ENCODE results near the gene AFF3. TPM values are rescaled to one million over a fixed set of nuclear protein-coding genes. Genes with fewer than 3 reads are reported as not detected.

AFF3 gene
- total and polyA plus RNA-seq, 8 donors, result 1.4 to 78.8 (median 14.7) TPM

DNA sequence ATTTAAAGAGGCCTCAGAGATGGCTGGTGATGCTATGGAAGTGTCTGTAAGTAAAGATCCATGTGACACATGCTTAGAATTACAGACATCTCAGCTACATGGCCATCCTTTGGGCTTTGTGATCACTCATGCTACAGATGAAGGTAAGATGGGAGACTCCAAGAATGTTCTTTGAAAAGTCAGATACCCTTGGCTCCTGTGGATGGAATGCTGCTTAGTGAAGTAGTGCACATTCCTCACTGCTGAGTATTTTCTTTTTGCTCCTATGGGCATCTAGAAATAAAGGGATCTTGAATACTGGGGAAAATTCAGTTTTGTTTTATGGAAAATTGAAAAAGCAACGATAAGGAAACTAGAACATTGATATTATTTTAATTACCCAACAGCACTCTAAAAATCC lies 597.3 kb downstream of the AFF3 start:
- Histone ChIP-seq H3K27me3 (no peaks in the 10 kb centered on the region), H3K4me1 (peaks cover 0 to 5% (median 0%) of the 10 kb centered on the region in 4 donors), H3K4me3 (no peak overlapping the region), H3K9me3 (no peaks in the 10 kb centered on the region), H3K36me3 (peaks cover 0 to 26% (median 2%) of the 10 kb centered on the region in 4 donors), H3K27ac (no peak overlapping the region)
- no peak for TF ChIP-seq POLR2AphosphoS5 (IDR thresholded peaks at IDR 0.05)
- TF ChIP-seq, protein P1, sequence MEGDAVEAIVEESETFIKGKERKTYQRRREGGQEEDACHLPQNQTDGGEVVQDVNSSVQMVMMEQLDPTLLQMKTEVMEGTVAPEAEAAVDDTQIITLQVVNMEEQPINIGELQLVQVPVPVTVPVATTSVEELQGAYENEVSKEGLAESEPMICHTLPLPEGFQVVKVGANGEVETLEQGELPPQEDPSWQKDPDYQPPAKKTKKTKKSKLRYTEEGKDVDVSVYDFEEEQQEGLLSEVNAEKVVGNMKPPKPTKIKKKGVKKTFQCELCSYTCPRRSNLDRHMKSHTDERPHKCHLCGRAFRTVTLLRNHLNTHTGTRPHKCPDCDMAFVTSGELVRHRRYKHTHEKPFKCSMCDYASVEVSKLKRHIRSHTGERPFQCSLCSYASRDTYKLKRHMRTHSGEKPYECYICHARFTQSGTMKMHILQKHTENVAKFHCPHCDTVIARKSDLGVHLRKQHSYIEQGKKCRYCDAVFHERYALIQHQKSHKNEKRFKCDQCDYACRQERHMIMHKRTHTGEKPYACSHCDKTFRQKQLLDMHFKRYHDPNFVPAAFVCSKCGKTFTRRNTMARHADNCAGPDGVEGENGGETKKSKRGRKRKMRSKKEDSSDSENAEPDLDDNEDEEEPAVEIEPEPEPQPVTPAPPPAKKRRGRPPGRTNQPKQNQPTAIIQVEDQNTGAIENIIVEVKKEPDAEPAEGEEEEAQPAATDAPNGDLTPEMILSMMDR (IDR thresholded peaks at IDR 0.05), result no peak
- no peak for TF ChIP-seq EP300 (IDR thresholded peaks at IDR 0.05)
- no peak for TF ChIP-seq POLR2A (IDR thresholded peaks at IDR 0.05)
- intact Hi-C loops (cut with DNase I; ENCODE audit: low total_unique reads), result no loop called here
- DNase-seq, result no peak
- 65 to 88% (median 83%) methylated on average over 1 of the region's 1 CpG for WGBS, 5 donors

DNA sequence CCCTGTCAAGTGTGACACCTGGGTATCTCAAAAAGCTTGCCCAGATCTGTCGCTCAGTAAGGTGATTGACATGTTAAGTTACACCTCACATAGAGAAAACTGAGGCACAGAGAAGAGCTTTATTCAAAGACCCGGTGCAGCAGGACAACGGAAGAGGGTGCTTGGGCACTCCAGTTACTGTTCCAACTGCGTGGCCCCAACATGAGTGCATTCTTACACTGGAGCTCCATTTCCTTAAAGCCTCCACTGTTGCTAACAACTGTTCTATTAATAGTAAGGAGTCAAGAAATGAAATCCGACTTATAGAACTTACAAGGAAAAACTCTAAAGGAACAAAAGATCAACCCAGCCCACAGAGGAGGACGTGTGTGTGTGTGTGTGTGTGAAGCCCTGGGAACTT lies 597.8 kb downstream of the AFF3 start:
- Histone ChIP-seq H3K9me3 (no peaks in the 10 kb centered on the region), H3K4me3 (no peak overlapping the region), H3K27ac (no peak overlapping the region), H3K27me3 (no peaks in the 10 kb centered on the region), H3K4me1 (peaks cover 0 to 5% (median 0%) of the 10 kb centered on the region in 4 donors), H3K36me3 (peaks cover 0 to 21% (median 1%) of the 10 kb centered on the region in 4 donors)
- intact Hi-C loops (cut with DNase I; ENCODE audit: low total_unique reads), result no loop called here
- no peak for TF ChIP-seq EP300 (IDR thresholded peaks at IDR 0.05)
- TF ChIP-seq POLR2A (IDR thresholded peaks at IDR 0.05), result no peak
- TF ChIP-seq, protein P1 (IDR thresholded peaks at IDR 0.05), result no peak
- no peak for TF ChIP-seq POLR2AphosphoS5 (IDR thresholded peaks at IDR 0.05)
- DNase-seq, result no peak
- 77 to 86% (median 82%) methylated on average over 6 of the region's 6 CpGs for WGBS, 5 donors

DNA sequence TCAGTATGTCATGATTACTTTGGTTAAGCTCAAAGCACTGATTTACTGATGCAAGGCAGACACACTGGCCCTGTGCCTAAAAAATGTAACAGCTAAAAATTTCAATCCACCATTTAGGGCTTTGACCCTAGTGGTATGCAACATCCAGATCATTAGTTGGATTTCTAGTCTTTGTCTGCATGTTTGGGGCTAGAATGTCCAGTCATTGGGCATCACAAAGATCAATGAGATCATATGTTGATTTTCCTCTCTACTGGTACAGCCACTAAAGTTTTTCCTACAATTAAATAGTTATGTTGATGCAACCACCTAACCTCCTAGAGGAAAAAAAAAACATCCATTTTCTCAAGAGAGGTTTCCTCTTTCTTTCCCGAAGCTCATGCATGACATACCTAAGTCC lies 599.1 kb downstream of the AFF3 start:
- no peaks in the 10 kb centered on the region for H3K9me3 ChIP-seq
- DNase-seq, result peak in 1 of 2 donors; percentile 26
- no peak overlapping the region for H3K27ac ChIP-seq
- H3K36me3 ChIP-seq, result peaks cover 0 to 8% (median 1%) of the 10 kb centered on the region in 4 donors
- H3K4me1 ChIP-seq, result peaks cover 0 to 5% (median 0%) of the 10 kb centered on the region in 4 donors
- no peak overlapping the region for H3K4me3 ChIP-seq
- TF ChIP-seq, protein P1 (IDR thresholded peaks at IDR 0.05), result no peak
- TF ChIP-seq POLR2AphosphoS5 (IDR thresholded peaks at IDR 0.05), result no peak
- no peak for TF ChIP-seq POLR2A (IDR thresholded peaks at IDR 0.05)
- no peak for TF ChIP-seq EP300 (IDR thresholded peaks at IDR 0.05)
- 48 to 85% (median 68%) methylated on average over 1 of the region's 1 CpG for WGBS, 5 donors
- intact Hi-C loops (cut with DNase I; ENCODE audit: low total_unique reads), result no loop called here
- no peaks in the 10 kb centered on the region for H3K27me3 ChIP-seq

DNA sequence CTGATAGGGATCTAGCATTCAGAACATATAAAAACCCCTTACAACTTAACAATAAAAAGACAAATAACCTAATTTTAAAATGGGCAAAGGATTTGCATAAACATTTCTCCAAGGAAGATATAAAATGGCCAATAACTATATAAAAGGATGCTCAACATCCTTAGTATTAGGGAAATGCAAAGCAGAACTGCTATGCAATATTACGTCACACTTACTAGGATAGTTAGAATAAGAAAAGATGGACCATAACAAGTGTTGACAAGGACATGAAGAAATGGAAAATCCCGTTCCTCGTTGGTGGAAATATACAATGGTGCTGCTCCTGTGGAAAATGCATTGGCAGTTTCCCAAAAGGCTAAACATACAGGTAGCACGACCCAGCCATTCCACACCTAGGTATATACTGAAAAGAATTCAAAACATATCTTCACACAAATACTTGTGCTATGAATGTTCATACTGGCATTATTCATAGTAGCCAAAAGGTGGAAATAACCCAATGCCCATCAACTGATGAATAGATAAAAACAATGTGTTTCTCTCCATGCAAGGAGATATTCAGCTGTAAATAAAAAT lies 604.4 kb downstream of the AFF3 start:
- no peak overlapping the region for H3K27ac ChIP-seq
- WGBS, 5 donors, result 82 to 93% (median 86%) methylated on average over 4 of the region's 4 CpGs
- no peak for DNase-seq

More for the DNA sequence above, 604.4 kb downstream of the AFF3 start:
- Histone ChIP-seq H3K4me3 (no peak overlapping the region), H3K36me3 (no peaks in the 10 kb centered on the region), H3K27me3 (no peaks in the 10 kb centered on the region), H3K9me3 (peaks cover 0 to 7% (median 2%) of the 10 kb centered on the region in 4 donors), H3K4me1 (no peaks in the 10 kb centered on the region)
- TF ChIP-seq EP300 (IDR thresholded peaks at IDR 0.05), result no peak
- no peak for TF ChIP-seq POLR2AphosphoS5 (IDR thresholded peaks at IDR 0.05)
- TF ChIP-seq, protein P1 (IDR thresholded peaks at IDR 0.05), result no peak
- no peak for TF ChIP-seq POLR2A (IDR thresholded peaks at IDR 0.05)
- intact Hi-C loops (cut with DNase I; ENCODE audit: low total_unique reads), result no loop called here

Data from stomach (tissue), 9 donors.